HG02798 (cell line): ENCODE data around the gene CHRND.
A peak's percentile ranks its signal among the peaks of the same experiment; 100 is the strongest.

Experiments
- ATAC-seq: cut with Tn5 transposase; IDR thresholded peaks from one replicate; pipeline ENCODE4 v1.9.1; 2021; ENCODE audit warnings: mild to moderate bottlenecking; ENCODE audit not compliant: unreplicated experiment, poor library complexity

The CHRND gene

GRCh38 chr2:232540441-232541041, 14.6 kb downstream of the CHRND start:
- ATAC-seq = no peak

- ATAC-seq = no peak
Measured at GRCh38 chr2:232541195-232541960, 15.4 kb downstream of the CHRND start.

GRCh38 chr2:232541961-232542714, 16.2 kb downstream of the CHRND start:
- ATAC-seq = no peak

GRCh38 chr2:232542715-232543467, 16.9 kb downstream of the CHRND start:
- ATAC-seq = no peak

- no peak for ATAC-seq
Measured at GRCh38 chr2:232543491-232543890, 17.5 kb downstream of the CHRND start.

- ATAC-seq = no peak
Measured at GRCh38 chr2:232543928-232544631, 18.1 kb downstream of the CHRND start.

- no peak for ATAC-seq
Measured at GRCh38 chr2:232544674-232545073, 18.7 kb downstream of the CHRND start.

- ATAC-seq = no peak
Measured at GRCh38 chr2:232545511-232546375, 19.8 kb downstream of the CHRND start.

GRCh38 chr2:232547991-232548390, 22.0 kb downstream of the CHRND start:
- no peak for ATAC-seq

GRCh38 chr2:232549655-232550353, 23.8 kb downstream of the CHRND start:
- ATAC-seq = no peak

GRCh38 chr2:232550354-232551249, 24.6 kb downstream of the CHRND start, which contains the start of the genes EIF4E2 and TIGD1:
Gene EIF4E2, plus strand, starts transcription at chr2:232550689. Its CDS starts 36 bp downstream, at chr2:232550725.
Gene TIGD1, minus strand, starts transcription at chr2:232550557. Its CDS starts 675 bp downstream, at chr2:232549882.
- peak; percentile 96 for ATAC-seq

- no peak for ATAC-seq
Measured at GRCh38 chr2:232551250-232551638, 25.3 kb downstream of the CHRND start.

GRCh38 chr2:232551776-232552175, 25.8 kb downstream of the CHRND start:
- ATAC-seq = no peak

GRCh38 chr2:232556426-232556825, 30.5 kb downstream of the CHRND start:
- no peak for ATAC-seq

- no peak for ATAC-seq
Measured at GRCh38 chr2:232562515-232563151, 36.7 kb downstream of the CHRND start.

- no peak for ATAC-seq
Measured at GRCh38 chr2:232563580-232563979, 37.6 kb downstream of the CHRND start.

- ATAC-seq = no peak
Measured at GRCh38 chr2:232567721-232568120, 41.8 kb downstream of the CHRND start.
